BE2C (cell line): ENCODE results near the gene AKAP9.
"Not testable (repeated sequence)": the region's sequence is repeated elsewhere in the genome, so short reads cannot be mapped to it uniquely, and the experiment has no call there.

Source experiments
- DNase-seq: peaks from one replicate; pipeline ENCODE4 v3.0.0-alpha.2; 2020
- H3K27me3 ChIP-seq: fragments of 250-450 bp; sonication (Bioruptor Pico); 2 replicates; pipeline ENCODE4 v1.5.1; 2020; ENCODE audit warnings: mild to moderate bottlenecking
- H3K36me3 ChIP-seq: fragments of 250-450 bp; sonication (Bioruptor Pico); 2 replicates; pipeline ENCODE4 v1.5.1; 2020; ENCODE audit warnings: mild to moderate bottlenecking
- H3K4me1 ChIP-seq: fragments of 250-450 bp; sonication (Bioruptor Pico); 2 replicates; pipeline ENCODE4 v1.5.1; 2020
- H3K4me3 ChIP-seq: 2 replicates; pipeline ENCODE4 v1.5.1; 2011; ENCODE audit warnings: low read depth, low read length
- H3K9me3 ChIP-seq: fragments of 250-450 bp; sonication (Bioruptor Pico); 2 replicates; pipeline ENCODE4 v1.5.1; 2020
- TF ChIP-seq, protein P1 (sequence below): IDR thresholded peaks from 2 replicates; pipeline ENCODE4 v1.5.1; 2012; ENCODE audit warnings: mild to moderate bottlenecking, low read depth, low read length

Gene AKAP9

DNA sequence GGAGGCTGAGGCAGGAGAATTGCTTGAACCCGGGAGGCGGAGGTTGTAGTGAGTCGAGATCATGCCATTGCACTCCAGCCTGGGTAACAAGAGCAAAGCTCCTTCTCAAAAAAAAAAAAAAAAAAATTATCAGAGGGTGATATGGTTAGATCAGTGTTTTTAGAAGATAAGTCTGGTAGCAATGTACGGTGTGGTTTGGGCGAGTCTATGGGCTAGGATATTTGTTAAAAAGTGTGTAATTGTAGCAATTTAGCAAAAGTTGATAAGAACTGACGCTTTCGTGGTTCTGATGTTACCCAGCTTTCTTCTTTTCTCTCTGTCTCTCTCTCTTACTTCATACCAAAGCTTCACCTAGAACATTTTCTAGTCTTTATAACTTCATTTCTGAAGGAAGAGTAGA lies 200.5 kb downstream of the AKAP9 start:
- Histone ChIP-seq H3K27me3 (no peaks in the 10 kb centered on the region), H3K4me3 (no peak overlapping the region), H3K36me3 (no peaks in the 10 kb centered on the region), H3K9me3 (no peaks in the 10 kb centered on the region; the same call in 1 of the 2 replicates), H3K4me1 (no peaks in the 10 kb centered on the region)
- DNase-seq, result no peak
- TF ChIP-seq, protein P1, sequence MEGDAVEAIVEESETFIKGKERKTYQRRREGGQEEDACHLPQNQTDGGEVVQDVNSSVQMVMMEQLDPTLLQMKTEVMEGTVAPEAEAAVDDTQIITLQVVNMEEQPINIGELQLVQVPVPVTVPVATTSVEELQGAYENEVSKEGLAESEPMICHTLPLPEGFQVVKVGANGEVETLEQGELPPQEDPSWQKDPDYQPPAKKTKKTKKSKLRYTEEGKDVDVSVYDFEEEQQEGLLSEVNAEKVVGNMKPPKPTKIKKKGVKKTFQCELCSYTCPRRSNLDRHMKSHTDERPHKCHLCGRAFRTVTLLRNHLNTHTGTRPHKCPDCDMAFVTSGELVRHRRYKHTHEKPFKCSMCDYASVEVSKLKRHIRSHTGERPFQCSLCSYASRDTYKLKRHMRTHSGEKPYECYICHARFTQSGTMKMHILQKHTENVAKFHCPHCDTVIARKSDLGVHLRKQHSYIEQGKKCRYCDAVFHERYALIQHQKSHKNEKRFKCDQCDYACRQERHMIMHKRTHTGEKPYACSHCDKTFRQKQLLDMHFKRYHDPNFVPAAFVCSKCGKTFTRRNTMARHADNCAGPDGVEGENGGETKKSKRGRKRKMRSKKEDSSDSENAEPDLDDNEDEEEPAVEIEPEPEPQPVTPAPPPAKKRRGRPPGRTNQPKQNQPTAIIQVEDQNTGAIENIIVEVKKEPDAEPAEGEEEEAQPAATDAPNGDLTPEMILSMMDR, result no peak

DNA sequence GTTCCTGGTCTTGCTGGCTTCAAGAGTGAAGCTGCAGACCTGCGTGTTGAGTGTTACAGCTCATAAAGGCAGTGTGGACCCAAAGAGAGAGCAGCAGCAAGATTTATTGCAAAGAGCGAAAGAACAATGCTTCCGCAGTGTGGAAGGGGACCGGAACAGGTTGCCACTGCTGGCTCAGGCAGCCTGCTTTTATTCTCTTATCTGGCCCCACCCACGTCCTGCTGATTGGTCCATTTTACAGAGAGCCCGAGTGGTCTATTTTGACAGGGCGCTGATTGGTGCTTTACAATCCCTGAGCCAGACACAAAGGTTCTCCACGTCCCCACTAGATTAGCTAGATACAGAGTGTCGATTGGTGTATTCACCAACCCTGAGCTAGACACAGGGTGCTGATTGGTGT lies 202.1 kb downstream of the AKAP9 start:
- not testable (repeated sequence) for H3K27me3 ChIP-seq, DNase-seq, H3K9me3 ChIP-seq, H3K4me3 ChIP-seq, H3K4me1 ChIP-seq, H3K36me3 ChIP-seq

DNA sequence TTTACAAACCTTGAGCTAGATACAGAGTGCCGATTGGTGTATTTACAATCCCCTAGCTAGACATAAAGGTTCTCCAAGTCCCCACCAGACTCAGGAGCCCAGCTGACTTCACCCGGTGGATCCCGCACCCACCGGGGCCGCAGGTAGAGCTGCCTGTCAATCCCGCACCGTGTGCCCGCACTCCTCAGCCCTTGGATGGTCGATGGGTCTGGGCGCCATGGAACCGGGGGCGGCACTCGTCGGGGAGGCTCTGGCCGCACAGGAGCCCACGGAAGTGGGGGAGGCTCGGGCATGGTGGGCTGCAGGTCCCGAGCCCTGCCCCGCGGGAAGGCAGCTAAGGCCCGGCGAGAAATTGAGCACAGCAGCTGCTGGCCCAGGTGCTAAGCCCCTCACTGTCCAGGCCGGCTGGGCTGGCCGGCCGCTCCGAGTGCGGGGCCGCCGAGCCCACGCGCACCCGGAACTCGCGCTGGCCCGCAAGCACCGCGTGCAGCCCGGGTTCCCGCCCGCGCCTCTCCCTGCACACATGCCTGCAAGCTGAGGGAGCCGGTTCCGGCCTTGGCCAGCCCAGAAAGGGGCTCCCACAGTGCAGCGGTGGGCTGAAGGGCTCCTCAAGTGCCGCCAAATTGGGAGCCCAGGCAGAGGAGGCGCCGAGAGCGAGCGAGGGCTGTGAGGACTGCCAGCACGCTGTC lies 202.7 kb downstream of the AKAP9 start:
- not testable (repeated sequence) for H3K27me3 ChIP-seq, H3K4me1 ChIP-seq, H3K36me3 ChIP-seq, H3K4me3 ChIP-seq, DNase-seq, H3K9me3 ChIP-seq

DNA sequence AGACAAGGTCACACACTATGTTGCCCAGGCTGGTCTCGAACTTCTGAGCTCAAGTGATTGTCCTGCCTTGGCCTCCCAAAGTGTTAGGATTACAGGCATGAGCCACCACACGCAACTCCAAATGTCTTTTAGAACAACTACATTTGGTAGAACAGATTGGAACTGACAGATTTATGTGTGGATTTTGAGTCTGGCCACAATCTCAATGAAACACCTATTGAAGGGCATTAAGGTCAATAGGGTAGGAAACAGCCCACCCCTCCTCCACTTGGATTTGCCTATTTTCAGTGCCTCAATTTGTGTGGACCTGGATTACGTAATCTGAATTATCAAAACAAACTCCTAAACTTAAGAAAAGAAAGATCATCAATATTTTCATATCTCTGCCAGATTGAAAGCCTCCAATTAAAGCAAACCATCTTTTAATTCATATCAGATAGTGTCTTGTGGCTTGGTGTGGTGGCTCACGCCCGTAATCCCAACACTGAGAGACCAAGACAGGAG lies 209.1 kb downstream of the AKAP9 start:
- Histone ChIP-seq H3K36me3 (no peaks in the 10 kb centered on the region), H3K9me3 (no peaks in the 10 kb centered on the region), H3K27me3 (no peaks in the 10 kb centered on the region), H3K4me3 (no peak overlapping the region), H3K4me1 (no peaks in the 10 kb centered on the region)
- TF ChIP-seq, protein P1, result no peak
- DNase-seq, result no peak

DNA sequence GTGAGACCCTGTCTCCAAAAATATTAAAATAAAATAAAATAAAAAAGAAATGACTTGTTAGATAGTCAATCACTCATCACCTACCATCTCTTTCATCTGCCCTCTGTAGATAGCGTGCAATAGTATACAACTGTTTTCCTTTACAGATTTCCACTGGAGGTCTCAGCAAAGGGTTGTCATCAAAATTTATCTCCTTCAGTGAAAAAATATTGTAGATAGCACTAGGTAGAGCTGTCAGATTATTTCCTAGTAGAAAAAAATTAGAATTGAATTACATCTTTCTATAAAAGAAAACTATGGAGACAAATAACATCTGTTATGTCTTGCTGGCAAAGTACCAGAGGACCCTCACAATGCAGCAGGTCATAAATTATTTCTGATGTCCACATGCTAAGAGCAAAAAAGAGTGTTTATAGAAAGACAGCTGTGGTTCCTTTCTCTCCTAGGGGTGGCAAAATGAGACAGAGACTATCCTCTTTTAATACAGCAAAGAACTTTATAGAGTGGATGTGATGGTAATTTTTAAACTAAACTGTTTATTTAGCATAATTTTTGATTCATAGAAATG lies 209.9 kb downstream of the AKAP9 start:
- Histone ChIP-seq H3K36me3 (no peaks in the 10 kb centered on the region), H3K4me3 (no peak overlapping the region), H3K27me3 (no peaks in the 10 kb centered on the region), H3K4me1 (no peaks in the 10 kb centered on the region), H3K9me3 (no peaks in the 10 kb centered on the region)
- no peak for DNase-seq
- TF ChIP-seq, protein P1, result no peak

DNA sequence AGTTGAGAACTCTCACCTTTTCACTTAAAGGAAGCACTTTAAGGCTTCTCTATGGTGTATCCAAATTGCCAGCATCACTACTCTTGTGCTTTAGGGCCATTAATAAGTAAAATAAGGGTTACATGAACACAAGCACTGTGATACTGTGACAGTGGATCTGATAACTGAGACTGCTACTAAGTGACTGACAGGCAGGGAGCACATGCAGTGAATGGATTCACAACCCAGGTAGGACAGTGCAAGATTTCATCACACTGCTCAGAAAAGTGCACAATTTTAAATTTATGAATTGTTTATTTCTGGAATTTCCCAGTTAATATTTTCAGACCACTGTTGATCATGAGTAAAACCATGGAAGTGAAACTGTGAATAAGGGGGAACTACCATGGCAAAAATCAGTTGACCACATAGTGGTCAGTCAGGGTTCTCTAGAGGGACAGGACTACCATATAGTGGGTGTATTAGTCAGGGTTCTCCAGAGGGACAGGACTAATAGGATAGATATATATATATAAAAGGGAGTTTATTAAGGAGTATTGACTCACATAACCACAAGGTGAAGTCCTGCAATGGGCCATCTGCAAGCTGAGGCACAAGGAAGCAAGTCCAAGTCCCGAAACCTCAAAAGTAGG lies 214.6 kb downstream of the AKAP9 start:
- TF ChIP-seq, protein P1, result no peak
- H3K36me3 ChIP-seq, result no peaks in the 10 kb centered on the region
- H3K4me1 ChIP-seq, result no peaks in the 10 kb centered on the region
- no peaks in the 10 kb centered on the region for H3K27me3 ChIP-seq
- H3K4me3 ChIP-seq, result no peak overlapping the region
- no peak for DNase-seq
- H3K9me3 ChIP-seq, result no peaks in the 10 kb centered on the region

DNA sequence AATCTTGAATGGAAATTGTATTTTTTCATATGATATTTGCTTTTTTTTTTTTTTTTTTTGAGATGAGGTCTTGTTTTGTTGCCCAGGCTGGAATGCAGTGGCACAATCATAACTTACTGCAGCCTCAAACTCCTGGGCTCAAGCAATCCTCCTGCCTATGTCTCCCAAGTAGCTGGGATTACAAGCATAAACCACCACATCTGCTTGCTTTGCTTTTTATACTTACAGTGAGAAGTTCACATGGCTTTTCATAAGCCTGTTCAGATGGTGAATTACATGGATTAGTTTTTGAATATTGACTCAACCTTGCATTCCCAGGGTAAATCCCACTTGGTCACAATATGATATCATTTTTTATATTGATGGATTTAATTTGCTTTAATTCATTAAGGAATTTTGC lies 216.3 kb downstream of the AKAP9 start:
- Histone ChIP-seq H3K36me3 (no peaks in the 10 kb centered on the region), H3K4me1 (peaks cover 3% of the 10 kb centered on the region; the same call in 1 of the 2 replicates), H3K4me3 (no peak overlapping the region), H3K27me3 (no peaks in the 10 kb centered on the region), H3K9me3 (no peaks in the 10 kb centered on the region)
- no peak for DNase-seq
- TF ChIP-seq, protein P1, result no peak
